T-helper 9 cell (primary cell): ENCODE measurements around the gene RUNX1.
"Not testable (repeated sequence)": the region's sequence is repeated elsewhere in the genome, so short reads cannot be mapped to it uniquely, and the experiment has no call there.

Experiments used
- DNase-seq: peaks from one replicate; pipeline ENCODE4 v3.0.0-alpha.2; 2020

The RUNX1 gene

GRCh38 chr21:34968414-34969333, 80.4 kb downstream of the RUNX1 start:
- DNase-seq = no peak

DNA sequence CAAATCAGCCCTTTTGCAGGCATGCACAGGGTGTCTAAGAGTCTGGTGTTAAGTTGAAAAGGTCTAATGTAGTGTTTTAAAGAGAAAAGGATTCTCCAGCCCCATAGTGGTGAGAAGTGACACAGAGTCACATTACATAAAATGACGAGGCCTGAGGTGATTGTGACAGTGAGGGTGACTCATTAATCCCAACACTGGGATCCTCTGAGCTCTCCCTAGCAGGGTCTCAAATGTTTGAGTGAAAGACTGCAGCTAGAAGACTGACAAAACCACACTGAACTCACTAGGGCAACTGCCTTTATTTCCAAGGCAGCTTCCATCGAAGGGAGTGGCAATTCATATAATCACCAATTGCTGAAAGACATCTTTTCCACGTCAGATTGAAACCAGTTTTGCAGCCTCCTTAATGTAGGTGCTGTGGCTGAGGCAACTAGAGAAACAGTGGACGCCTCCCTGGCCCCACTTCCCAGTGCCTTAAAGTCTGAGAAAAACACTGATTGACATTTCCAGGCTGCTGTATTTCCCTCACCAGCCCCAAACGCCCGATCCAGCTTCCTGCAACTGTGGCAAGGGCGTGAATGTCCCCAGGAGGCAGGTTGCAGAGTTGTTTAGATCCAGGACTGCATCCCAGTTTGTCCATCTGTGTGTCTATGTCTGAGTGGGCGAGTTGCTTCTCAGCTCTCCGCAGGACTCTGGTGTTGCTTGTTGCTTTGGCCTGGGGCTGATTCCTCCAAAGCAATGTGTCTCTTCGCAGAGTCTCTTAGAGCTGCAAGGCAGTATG, 81.4 kb downstream of the RUNX1 start:
- no peak for DNase-seq

DNA sequence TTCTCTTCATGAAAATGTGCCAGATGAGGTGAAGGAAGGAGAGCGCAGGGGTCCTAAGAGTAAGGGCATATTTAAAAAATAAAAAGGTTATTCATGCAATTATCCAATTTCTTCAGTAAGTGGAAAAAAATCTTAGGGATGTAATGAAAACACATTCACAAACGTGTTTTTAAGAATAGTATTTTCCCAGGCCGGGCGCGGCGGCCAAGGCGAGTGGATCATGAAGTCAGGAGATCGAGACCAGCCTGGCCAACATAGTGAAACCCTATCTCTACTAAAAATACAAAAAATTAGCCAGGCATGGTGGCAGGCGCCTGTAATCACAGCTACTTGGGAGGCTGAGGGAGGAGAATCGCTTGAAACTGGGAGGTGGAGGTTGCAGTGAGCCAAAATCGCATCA, 82.2 kb downstream of the RUNX1 start:
- not testable (repeated sequence) for DNase-seq

DNA sequence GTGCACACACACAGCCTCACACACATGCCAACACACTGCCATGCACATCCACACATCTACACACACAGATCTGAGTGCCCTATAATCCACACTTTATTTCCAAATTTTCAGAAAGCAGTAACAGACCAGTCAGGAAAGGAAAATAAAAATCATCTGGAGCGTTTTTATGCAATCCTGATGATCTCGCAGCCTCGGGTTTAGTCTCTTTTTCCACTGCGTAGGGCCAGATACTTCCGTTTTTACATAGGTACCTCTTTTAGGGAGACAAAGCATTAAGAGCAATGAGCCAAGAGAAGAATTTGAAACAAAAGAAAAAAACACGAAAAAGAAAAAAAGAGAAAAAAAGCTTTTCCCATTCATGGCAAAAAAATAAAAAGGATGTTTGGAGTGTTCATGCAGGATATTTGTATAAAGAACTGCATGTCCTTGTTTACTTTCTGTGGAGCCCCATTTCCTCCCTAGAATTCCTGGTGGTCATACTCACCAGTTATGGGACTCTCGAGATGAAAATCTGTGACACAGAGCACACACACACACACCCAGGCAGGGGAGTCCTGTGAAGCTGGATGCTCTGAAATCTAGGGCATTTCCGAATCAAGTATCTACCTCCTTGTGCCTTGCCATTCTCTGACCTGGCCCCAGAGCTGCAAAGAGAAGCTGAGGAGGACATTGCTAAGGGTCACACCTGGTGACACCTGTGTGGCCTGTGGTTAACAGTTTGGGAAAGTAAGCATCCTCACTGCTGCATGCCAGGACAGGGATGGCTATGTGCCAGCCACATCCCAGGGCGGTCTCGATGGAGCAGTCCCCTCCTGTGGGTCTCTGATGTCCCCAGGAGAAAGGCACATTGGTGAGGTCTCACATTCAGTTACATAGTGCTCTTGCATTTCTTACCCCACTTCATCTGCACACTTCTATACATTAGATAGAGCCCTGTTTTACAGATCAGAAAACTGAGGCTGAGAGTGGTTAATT, 83.6 kb downstream of the RUNX1 start:
- DNase-seq = no peak

- no peak for DNase-seq
Measured at GRCh38 chr21:34962586-34963222, 86.4 kb downstream of the RUNX1 start.

DNA sequence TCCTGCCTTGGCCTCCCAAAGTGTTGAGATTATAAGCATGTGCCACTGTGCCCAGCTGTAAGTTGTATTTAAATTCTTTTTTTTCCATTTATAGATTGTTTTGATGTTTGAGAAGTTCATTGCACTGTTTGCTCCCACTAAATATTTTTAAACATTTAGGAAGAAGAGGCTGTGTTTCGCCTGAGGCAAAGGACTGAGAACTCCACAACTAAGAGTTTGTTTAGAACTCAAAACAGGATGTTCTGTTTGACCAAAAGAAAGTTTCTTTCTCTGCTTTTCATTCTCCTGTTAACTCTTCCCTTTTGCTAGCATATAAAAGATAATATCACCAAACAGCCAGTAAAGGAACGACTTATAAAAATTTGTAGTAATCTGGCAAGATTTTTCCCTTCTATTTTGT, 87.0 kb downstream of the RUNX1 start:
- DNase-seq = no peak

GRCh38 chr21:34960687-34961086, 88.4 kb downstream of the RUNX1 start:
- no peak for DNase-seq

- no peak for DNase-seq
Measured at GRCh38 chr21:34959607-34960006, 89.5 kb downstream of the RUNX1 start.

GRCh38 chr21:34958040-34958439, 91.1 kb downstream of the RUNX1 start:
- no peak for DNase-seq

- DNase-seq = no peak
Measured at GRCh38 chr21:34956416-34957316, 92.4 kb downstream of the RUNX1 start.

- no peak for DNase-seq
Measured at GRCh38 chr21:34953950-34954349, 95.2 kb downstream of the RUNX1 start.

DNA sequence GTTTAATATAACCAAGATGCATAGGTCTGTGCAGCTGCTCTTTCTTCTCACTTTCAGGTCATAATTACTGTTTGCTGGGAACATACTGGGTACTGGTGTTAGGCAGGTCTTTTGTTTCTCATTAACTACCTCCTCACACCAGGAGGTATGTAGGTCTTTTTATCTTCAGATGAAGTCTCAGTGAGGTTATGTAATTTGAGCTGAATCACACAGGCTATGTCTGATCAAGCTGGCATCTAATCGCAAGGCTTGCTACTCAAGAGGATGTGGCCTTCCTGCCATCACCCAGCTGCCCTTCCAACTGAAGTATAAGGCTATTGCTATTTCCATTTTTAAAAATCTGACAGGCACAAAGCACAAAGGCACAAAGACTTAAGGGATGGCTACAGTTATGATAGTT, 96.4 kb downstream of the RUNX1 start:
- no peak for DNase-seq

- not testable (repeated sequence) for DNase-seq
Measured at GRCh38 chr21:34951868-34952267, 97.2 kb downstream of the RUNX1 start.

DNA sequence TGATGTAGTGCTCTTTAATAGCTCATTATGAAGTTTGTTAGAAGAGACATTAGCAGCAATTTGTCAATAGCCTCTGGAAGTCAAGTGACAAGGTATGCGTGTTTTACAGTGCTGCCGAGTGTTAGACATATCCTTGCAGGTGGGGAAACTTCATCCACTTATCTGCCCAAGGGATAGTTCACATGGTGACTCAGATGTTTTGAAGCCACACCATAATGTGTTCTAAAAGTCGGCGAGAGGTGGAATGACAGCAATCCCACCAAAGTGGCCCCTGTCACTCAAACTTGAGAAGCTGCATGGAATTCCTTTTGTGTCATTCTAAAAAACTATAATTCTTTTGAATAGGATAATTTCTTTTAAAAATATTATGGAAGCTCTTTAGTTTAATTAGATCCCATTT, 98.1 kb downstream of the RUNX1 start:
- no peak for DNase-seq

GRCh38 chr21:34949499-34949898, 99.6 kb downstream of the RUNX1 start:
- DNase-seq = no peak

DNA sequence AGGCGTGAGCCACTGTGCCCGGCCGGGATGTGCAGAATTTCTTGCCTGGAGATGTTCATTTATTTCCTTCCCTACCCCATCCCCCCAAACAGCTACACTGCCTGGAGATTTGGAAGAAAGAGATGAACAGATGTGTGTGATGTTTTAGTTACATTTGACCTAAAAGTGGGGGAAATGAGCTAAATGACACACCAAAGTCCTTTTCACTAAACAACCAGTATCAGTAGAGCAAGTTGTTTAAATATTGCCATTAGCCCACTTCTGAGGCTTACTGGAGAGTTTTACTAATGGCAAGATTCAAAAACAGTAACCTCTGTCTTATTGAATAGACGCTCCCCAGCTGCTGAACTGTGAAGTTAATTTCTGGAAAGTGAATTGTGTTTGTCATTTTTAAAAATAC, 100.1 kb downstream of the RUNX1 start:
- no peak for DNase-seq

DNA sequence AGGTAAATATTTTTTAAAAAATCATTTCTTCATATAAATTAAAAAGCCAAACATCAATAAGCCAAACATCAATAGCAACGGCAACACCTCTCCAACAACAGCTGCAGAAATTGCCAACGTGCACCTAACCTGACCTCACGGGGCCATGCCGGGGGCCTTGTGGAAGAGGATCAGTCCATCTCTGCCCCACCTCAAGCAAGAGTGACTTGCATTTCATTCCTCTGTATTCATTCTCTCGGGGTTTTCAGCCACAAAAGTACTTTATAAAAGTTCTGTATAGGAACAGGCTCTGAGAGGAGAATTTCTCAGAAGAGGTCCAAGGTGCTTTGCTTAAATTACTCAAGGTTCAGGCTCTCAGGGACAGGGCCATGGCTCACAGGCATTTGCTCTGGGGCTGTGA, 100.9 kb downstream of the RUNX1 start:
- DNase-seq = no peak

DNA sequence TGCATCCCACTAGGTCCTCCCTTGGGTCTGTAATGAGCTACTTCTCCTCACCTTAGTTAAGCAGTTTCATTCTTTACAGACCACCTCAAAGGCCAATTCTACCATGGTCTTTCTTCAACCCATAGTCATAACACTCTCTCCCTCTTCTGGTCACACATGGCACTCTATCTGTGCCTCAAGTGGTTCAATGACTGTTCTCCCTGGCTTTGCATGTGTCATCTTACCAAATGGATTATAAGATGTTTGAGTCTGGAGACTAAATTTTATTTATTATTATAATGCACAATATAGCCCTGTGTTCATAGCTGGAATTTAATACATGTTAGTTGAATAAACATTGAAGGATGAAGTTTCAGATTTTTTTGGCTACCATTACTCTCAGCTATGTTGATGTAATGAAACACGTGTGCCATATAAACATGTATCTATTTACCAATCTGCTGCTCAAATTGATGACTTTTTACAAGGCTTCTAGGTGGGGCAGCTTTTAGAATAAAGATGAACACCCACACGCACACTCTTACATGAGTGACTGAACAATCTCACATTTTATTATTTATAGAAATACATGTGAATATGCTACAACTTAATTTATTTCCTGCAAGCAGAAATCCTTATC, 102.1 kb downstream of the RUNX1 start:
- no peak for DNase-seq

DNA sequence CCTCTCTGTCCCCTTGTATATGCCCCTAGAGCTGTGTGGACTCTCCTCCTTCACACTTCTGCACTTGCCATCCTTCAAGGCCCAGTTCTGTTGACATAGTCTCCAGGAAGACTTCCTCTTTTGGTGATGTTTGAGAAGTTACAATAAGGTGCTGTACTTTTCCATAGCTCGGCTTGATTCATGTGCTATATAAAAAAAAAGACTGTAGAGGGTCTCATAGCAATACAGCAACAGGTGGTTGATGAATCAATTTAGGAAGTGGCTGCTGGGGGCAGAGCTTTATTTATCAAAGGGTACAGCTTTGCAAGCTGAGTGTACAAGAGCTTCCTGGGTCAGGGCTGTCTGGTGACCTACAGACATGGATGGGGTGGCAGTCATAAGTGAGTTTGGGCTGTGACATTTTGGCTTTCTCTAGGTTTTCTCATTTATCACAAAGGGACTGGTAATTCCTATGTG, 102.7 kb downstream of the RUNX1 start:
- no peak for DNase-seq

DNA sequence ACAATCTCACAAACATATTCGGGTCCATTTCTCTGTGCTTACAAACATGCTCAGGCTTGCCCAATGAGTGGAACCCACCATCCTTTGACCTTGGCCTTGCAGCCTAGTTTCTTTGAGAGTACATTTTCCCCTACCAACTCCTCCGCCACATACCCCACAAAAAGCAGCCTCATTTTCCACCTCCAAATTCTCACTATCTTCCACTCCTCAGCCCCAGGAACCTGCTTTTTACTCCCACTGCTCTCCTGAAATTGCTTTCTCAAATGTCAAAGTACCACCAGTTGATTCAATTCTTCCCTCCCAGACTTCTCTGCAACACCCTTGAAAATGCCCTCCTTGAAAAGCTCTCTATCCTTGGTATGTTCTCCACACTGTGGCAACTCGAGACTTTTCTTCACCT, 103.8 kb downstream of the RUNX1 start:
- no peak for DNase-seq
